HCT116 (cell line): Measurements from ENCODE around the gene ANXA6.

Experiments used
- EGR1 ChIP-seq: IDR thresholded peaks from 2 replicates; pipeline ENCODE4 v1.6.1; 2012; ENCODE audit warnings: low read depth
- EZH2 ChIP-seq: fragments of 200-600 bp; sonication (generic); IDR thresholded peaks from 2 replicates; pipeline ENCODE4 v1.6.1; 2017; ENCODE audit warnings: antibody characterized with exemption, mixed run types
- EZH2phosphoT487 ChIP-seq: fragments of 200-600 bp; IDR thresholded peaks from 2 replicates; pipeline ENCODE4 v1.6.1; 2018; ENCODE audit warnings: antibody characterized with exemption, borderline replicate concordance
- POLR2A ChIP-seq: IDR thresholded peaks from 2 replicates; pipeline ENCODE4 v1.7.0; 2011; ENCODE audit warnings: borderline replicate concordance; ENCODE audit not compliant: insufficient read depth, insufficient read length; ENCODE audit errors: extremely low read depth
- POLR2AphosphoS5 ChIP-seq: IDR thresholded peaks from 2 replicates; pipeline ENCODE4 v1.6.1; 2011; ENCODE audit warnings: mild to moderate bottlenecking, low read depth, low read length, moderate library complexity
- RAD21 ChIP-seq: IDR thresholded peaks from 2 replicates; pipeline ENCODE4 v1.6.1; 2012; ENCODE audit warnings: low read depth, mild to moderate bottlenecking
- SIN3A ChIP-seq: IDR thresholded peaks from 2 replicates; pipeline ENCODE4 v1.6.1; 2012; ENCODE audit warnings: low read depth
- SRF ChIP-seq: IDR thresholded peaks from 2 replicates; pipeline ENCODE4 v1.6.1; 2012; ENCODE audit warnings: low read depth
- YY1 ChIP-seq: IDR thresholded peaks from 2 replicates; pipeline ENCODE4 v1.6.1; 2011; ENCODE audit warnings: low read length, low read depth, moderate library complexity, mild to moderate bottlenecking; ENCODE audit not compliant: insufficient replicate concordance; ENCODE audit errors: extremely low read depth
- TF ChIP-seq, protein P1 (sequence below): IDR thresholded peaks from 2 replicates; pipeline ENCODE4 v1.6.1; 2012
- TF ChIP-seq, protein P2 (sequence below), 3 experiments: fragments of 200-600 bp in 1 of 3; sonication (generic) in 1 of 3; IDR thresholded peaks in 2 of 3; conservative IDR thresholded peaks in 1 of 3; 2 replicates each; pipeline ENCODE4 v1.5.1; 2012 to 2017; ENCODE audit warnings: low read depth in 2 of 3, low read length in 2 of 3, antibody characterized with exemption in 1 of 3, borderline replicate concordance in 1 of 3, control low read depth in 1 of 3, mild to moderate bottlenecking in 1 of 3, mixed read lengths in 1 of 3, mixed run types in 1 of 3, moderate library complexity in 1 of 3; ENCODE audit not compliant: insufficient read depth in 1 of 3
- TF ChIP-seq, protein P3 (sequence below): IDR thresholded peaks from 2 replicates; pipeline ENCODE4 v1.6.1; 2011; ENCODE audit warnings: mild to moderate bottlenecking, low read length, moderate library complexity; ENCODE audit not compliant: insufficient replicate concordance; ENCODE audit errors: extremely low read depth

DNA sequence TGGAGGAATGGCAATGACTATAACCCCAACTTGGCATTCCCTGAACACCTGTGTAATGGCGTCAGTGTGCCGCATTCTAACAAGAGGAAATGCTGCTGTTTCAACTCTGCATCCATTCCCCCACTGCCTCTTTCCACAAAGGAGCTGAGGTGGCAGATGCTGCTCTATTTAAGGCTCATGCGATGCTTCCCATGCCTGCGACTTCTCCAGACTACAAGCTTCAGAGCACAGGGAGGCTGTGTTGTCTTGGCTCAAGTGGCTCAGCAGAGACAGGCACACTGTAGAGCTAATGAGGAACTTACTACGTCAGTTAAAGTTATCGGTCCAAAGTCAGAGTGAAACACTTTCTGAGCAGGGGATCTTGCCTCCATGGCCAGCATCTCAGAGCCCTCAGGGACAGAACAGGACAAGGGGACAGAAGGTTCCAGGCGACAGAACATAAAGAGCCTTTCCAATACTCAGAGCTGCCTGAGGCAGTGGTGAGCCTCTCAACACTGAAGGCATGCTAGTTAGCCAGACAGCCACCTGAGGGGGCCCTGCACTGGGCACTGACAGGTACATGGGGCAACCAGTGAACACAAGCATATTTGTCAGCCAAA lies 98.6 kb downstream of the ANXA6 start:
- no peak for TF ChIP-seq EZH2phosphoT487
- TF ChIP-seq, protein P1, sequence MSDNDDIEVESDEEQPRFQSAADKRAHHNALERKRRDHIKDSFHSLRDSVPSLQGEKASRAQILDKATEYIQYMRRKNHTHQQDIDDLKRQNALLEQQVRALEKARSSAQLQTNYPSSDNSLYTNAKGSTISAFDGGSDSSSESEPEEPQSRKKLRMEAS = no peak
- TF ChIP-seq, protein P2, sequence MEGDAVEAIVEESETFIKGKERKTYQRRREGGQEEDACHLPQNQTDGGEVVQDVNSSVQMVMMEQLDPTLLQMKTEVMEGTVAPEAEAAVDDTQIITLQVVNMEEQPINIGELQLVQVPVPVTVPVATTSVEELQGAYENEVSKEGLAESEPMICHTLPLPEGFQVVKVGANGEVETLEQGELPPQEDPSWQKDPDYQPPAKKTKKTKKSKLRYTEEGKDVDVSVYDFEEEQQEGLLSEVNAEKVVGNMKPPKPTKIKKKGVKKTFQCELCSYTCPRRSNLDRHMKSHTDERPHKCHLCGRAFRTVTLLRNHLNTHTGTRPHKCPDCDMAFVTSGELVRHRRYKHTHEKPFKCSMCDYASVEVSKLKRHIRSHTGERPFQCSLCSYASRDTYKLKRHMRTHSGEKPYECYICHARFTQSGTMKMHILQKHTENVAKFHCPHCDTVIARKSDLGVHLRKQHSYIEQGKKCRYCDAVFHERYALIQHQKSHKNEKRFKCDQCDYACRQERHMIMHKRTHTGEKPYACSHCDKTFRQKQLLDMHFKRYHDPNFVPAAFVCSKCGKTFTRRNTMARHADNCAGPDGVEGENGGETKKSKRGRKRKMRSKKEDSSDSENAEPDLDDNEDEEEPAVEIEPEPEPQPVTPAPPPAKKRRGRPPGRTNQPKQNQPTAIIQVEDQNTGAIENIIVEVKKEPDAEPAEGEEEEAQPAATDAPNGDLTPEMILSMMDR (IDR thresholded peaks at IDR 0.05 in 2 of 3, conservative IDR thresholded peaks at IDR 0.05 in 1 of 3; ENCODE audit: borderline replicate concordance in 1 of 3, insufficient read depth in 1 of 3, low read depth in 2 of 3, low read length in 2 of 3) = no peak
- TF ChIP-seq POLR2A = no peak
- no peak for TF ChIP-seq POLR2AphosphoS5
- TF ChIP-seq EGR1 = no peak
- peak; percentile 31; the same call in 1 of the 2 replicates for TF ChIP-seq RAD21
- TF ChIP-seq EZH2 = no peak
- no peak for TF ChIP-seq YY1
- no peak for TF ChIP-seq SRF
- TF ChIP-seq, protein P3, sequence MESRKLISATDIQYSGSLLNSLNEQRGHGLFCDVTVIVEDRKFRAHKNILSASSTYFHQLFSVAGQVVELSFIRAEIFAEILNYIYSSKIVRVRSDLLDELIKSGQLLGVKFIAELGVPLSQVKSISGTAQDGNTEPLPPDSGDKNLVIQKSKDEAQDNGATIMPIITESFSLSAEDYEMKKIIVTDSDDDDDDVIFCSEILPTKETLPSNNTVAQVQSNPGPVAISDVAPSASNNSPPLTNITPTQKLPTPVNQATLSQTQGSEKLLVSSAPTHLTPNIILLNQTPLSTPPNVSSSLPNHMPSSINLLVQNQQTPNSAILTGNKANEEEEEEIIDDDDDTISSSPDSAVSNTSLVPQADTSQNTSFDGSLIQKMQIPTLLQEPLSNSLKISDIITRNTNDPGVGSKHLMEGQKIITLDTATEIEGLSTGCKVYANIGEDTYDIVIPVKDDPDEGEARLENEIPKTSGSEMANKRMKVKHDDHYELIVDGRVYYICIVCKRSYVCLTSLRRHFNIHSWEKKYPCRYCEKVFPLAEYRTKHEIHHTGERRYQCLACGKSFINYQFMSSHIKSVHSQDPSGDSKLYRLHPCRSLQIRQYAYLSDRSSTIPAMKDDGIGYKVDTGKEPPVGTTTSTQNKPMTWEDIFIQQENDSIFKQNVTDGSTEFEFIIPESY = no peak
- TF ChIP-seq SIN3A = no peak
